ENCODE data around the gene ATP5PB.

DNA sequence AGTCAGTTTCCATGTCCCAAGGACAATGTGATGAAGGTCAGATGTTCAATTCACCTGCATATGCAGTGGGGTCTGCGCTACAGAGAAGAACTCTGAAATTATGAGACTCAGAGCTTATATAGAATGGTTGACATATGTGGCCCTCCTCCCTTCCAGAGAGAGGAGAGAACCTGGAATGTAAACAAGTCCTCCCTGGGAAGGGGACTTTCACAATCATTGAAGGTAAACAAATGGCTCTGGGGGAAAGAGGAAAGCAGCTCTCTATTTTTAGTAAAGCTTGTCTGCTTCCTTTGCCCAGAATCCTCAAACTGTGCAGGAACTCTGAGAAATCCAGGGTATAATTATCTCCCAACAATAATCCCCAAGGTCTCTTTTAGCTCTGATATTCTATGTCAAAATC, 31.5 kb upstream of the ATP5PB start:
- TF ChIP-seq, protein P1, sequence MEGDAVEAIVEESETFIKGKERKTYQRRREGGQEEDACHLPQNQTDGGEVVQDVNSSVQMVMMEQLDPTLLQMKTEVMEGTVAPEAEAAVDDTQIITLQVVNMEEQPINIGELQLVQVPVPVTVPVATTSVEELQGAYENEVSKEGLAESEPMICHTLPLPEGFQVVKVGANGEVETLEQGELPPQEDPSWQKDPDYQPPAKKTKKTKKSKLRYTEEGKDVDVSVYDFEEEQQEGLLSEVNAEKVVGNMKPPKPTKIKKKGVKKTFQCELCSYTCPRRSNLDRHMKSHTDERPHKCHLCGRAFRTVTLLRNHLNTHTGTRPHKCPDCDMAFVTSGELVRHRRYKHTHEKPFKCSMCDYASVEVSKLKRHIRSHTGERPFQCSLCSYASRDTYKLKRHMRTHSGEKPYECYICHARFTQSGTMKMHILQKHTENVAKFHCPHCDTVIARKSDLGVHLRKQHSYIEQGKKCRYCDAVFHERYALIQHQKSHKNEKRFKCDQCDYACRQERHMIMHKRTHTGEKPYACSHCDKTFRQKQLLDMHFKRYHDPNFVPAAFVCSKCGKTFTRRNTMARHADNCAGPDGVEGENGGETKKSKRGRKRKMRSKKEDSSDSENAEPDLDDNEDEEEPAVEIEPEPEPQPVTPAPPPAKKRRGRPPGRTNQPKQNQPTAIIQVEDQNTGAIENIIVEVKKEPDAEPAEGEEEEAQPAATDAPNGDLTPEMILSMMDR (IDR thresholded peaks at IDR 0.05), result no peak
- TF ChIP-seq POLR2A (IDR thresholded peaks at IDR 0.05), result no peak
- TF ChIP-seq POLR2AphosphoS5 (IDR thresholded peaks at IDR 0.05), result peak in 1 of 3 donors; percentile 15

Data from stomach (tissue), 4 donors.